ENCODE data around the gene LCE7A.

LCE7A gene, protein sequence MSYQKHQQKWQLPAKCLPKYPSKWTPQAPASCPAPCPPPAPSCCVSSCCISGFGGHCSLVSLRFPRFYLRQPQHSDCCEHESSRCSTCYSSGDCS

GRCh38 chr1:152859696-152860095 lies at the start of gene LCE7A:
TSS of gene LCE7A (plus strand) at chr1:152859996. CDS start at chr1:152860698, 702 bp downstream.
- TF ChIP-seq GATA2 (IDR thresholded peaks at IDR 0.05; ENCODE audit: low read depth, low read length): no peak
- TF ChIP-seq GATA3 (IDR thresholded peaks at IDR 0.05; ENCODE audit: low read depth, low read length): no peak

GRCh38 chr1:152811050-152811449 lies 48.7 kb upstream of the LCE7A start:
- TF ChIP-seq GATA3 (IDR thresholded peaks at IDR 0.05; ENCODE audit: low read depth, low read length): no peak
- no peak for TF ChIP-seq GATA2 (IDR thresholded peaks at IDR 0.05; ENCODE audit: low read depth, low read length)

- TF ChIP-seq GATA3 (IDR thresholded peaks at IDR 0.05; ENCODE audit: low read depth, low read length): no peak
- no peak for TF ChIP-seq GATA2 (IDR thresholded peaks at IDR 0.05; ENCODE audit: low read depth, low read length)
Observed at GRCh38 chr1:152811671-152812070, 48.1 kb upstream of the LCE7A start, which contains the start of gene LCE1B. TSS of gene LCE1B (plus strand) at chr1:152811971. CDS start at chr1:152812447, 476 bp downstream.

DNA sequence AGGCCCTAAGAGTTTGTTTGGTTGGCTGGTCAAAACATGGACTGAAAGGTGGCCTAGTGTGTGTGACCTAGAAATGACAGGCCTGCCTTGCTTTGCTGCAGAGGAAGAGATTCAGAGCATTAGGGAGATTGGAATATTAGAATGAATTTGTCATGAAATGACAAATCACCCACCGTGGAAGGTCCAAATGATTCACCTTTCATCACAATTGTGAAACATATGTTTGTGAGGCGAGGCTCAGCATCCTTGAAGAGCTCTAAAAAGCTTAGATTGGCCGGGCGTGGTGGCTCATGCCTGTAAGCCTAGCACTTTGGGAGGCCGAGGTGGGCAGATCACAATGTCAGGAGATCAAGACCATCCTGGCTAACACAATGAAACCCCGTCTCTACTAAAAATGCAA lies 42.5 kb upstream of the LCE7A start:
- no peak for TF ChIP-seq GATA2 (IDR thresholded peaks at IDR 0.05; ENCODE audit: low read depth, low read length)
- no peak for TF ChIP-seq GATA3 (IDR thresholded peaks at IDR 0.05; ENCODE audit: low read depth, low read length)

DNA sequence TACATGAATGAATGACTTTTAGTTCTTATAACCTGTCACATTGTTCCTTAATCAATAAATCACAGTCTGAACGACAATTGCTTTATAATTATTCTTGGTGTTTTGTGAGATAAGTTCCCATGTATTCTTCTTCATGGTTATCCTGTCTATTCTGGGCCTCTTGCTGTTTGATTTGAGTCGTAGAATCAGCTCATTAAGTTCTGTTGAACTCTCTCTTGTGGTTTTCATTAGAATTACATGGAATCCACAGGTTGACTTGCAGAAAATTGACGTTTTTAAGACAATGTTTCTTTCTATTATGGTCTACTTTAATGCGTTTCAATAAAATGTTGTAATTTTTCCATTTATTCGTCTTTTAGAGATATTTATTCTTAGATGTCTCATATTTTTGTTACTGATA lies 36.5 kb upstream of the LCE7A start:
- TF ChIP-seq GATA3 (IDR thresholded peaks at IDR 0.05; ENCODE audit: low read depth, low read length): no peak
- TF ChIP-seq GATA2 (IDR thresholded peaks at IDR 0.05; ENCODE audit: low read depth, low read length): no peak

- TF ChIP-seq GATA2 (IDR thresholded peaks at IDR 0.05; ENCODE audit: low read depth, low read length) (no peak), GATA3 (IDR thresholded peaks at IDR 0.05; ENCODE audit: low read depth, low read length) (no peak)
Observed at GRCh38 chr1:152824964-152825363, 34.8 kb upstream of the LCE7A start.

- TF ChIP-seq GATA2 (IDR thresholded peaks at IDR 0.05; ENCODE audit: low read depth, low read length): no peak
- TF ChIP-seq GATA3 (IDR thresholded peaks at IDR 0.05; ENCODE audit: low read depth, low read length): no peak
Observed at GRCh38 chr1:152827173-152827572, 32.6 kb upstream of the LCE7A start, which contains the start of gene LCE1A. TSS of gene LCE1A (plus strand) at chr1:152827473. CDS start at chr1:152827473, 0 bp downstream.

- no peak for TF ChIP-seq GATA3 (IDR thresholded peaks at IDR 0.05; ENCODE audit: low read depth, low read length)
- no peak for TF ChIP-seq GATA2 (IDR thresholded peaks at IDR 0.05; ENCODE audit: low read depth, low read length)
Observed at GRCh38 chr1:152836870-152837269, 22.9 kb upstream of the LCE7A start.

DNA sequence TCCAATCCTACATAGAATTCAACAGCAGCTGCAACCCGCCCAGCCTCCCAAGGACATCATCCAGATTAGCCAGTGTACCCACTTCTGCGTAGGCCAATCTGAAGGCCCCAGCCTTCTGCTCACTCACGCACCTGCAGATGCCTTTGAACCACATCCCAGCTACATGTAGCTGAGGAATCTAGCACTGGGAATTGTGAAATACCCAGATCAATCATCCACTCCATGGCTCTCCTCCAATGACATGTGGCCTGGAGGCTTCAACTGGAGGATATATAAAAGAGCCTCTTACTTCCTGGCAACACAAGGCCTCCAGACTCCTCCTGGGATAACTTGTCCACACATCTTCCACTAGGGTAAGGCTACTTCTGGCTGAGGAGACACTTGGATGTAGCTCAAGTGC lies 17.2 kb upstream of the LCE7A start, which contains the start of gene LCE6A:
Gene LCE6A (plus strand): TSS at position 301 of the 400 bp plus-strand sequence. CDS start 665 bp downstream, outside the sequence.
- TF ChIP-seq GATA3 (IDR thresholded peaks at IDR 0.05; ENCODE audit: low read depth, low read length) (no peak), GATA2 (IDR thresholded peaks at IDR 0.05; ENCODE audit: low read depth, low read length) (no peak)

DNA sequence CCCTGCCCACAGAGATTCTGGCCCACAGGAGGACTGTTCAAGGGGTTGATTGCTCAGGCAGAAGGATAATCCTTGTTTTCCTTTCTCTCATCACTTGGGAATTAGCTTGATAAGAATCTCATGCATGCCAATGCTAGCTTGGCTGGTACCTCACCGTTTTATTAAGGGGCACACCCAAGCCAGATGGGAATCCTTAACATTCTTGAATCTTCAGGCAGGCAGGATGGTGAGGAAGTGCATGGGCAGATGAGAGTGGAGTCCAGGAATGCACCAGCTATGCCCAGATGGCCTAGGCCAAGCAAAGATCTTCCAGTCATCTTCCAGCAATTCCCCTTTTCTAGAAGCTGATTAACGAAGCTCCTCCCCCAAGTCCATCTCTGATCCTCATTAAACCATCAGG lies 4.1 kb upstream of the LCE7A start:
- no peak for TF ChIP-seq GATA2 (IDR thresholded peaks at IDR 0.05; ENCODE audit: low read depth, low read length)
- no peak for TF ChIP-seq GATA3 (IDR thresholded peaks at IDR 0.05; ENCODE audit: low read depth, low read length)

DNA sequence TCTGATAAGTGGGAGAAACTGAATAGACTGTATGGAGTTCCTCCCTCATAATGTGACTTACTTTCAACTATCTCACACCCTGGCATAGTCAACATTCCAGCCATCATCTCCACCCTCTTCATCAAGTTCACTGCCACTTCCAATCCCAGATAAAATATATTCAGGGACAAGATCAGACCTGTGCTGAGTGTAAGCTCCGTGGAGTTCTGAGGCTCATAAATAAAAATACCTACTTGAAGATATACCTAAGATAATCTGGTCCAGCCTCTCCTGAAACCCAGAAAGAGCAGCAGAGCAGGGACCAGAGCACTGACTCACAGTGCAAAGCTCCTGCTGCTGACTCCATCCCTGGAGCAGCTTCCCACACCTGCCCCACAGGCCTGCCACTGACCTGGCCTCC lies 1.7 kb upstream of the LCE7A start:
- TF ChIP-seq GATA3 (IDR thresholded peaks at IDR 0.05; ENCODE audit: low read depth, low read length): no peak
- no peak for TF ChIP-seq GATA2 (IDR thresholded peaks at IDR 0.05; ENCODE audit: low read depth, low read length)

DNA sequence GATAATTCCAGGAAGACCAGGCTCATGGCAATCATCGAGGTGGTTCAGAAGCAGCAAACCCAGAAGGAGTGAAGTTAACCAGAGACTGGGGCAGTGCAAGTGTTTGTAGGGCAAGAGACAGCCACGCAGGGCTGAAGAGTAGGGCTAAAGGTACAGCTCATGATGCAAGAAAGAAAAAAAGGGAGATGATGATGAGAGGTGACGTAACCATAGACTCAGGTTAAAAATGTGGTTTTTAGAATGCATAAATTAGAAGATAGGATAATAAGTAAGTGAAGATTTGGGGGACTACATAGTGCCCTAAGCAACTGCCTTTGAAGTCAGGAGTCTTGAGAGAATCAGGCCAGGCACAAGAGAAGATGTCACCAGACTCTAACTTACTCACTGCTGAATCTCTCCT lies 333 bp downstream of the LCE7A start:
- TF ChIP-seq GATA3 (IDR thresholded peaks at IDR 0.05; ENCODE audit: low read depth, low read length) (no peak), GATA2 (IDR thresholded peaks at IDR 0.05; ENCODE audit: low read depth, low read length) (no peak)

DNA sequence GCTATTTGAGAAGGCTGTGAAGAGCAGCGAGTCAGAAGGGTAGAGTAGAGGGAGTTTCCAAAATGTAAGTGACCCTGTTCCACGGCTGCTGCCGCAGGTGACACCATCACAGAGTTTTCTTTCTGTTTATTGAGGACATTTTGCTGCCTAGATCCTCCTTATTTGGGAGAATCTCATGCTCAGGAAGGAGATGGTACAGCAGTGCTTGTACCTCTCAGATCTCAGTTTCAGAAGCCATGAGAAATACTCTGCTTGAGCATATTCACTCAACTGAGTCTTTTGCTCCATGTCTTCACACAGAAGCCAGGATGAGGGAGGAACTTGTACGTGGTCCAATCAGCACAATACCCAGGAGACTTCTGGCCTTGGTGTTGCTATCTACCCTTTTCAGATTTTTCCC lies 1.6 kb downstream of the LCE7A start:
- TF ChIP-seq GATA2 (IDR thresholded peaks at IDR 0.05; ENCODE audit: low read depth, low read length) (no peak), GATA3 (IDR thresholded peaks at IDR 0.05; ENCODE audit: low read depth, low read length) (no peak)

- TF ChIP-seq GATA3 (IDR thresholded peaks at IDR 0.05; ENCODE audit: low read depth, low read length): no peak
- no peak for TF ChIP-seq GATA2 (IDR thresholded peaks at IDR 0.05; ENCODE audit: low read depth, low read length)
Observed at GRCh38 chr1:152864443-152864842, 4.6 kb downstream of the LCE7A start.

- TF ChIP-seq GATA2 (IDR thresholded peaks at IDR 0.05; ENCODE audit: low read depth, low read length): no peak
- TF ChIP-seq GATA3 (IDR thresholded peaks at IDR 0.05; ENCODE audit: low read depth, low read length): no peak
Observed at GRCh38 chr1:152866321-152866720, 6.5 kb downstream of the LCE7A start.
